ENCODE measurements around the gene IL19. TPM values are rescaled to one million over a fixed set of nuclear protein-coding genes. Genes with fewer than 3 reads are reported as not detected.
A peak's percentile ranks its signal among the peaks of the same experiment; 100 is the strongest.

Gene IL19
- total and polyA plus RNA-seq, 9 donors = not detected

GRCh38 chr1:206729050-206729449 lies 41.5 kb upstream of the IL19 start:
- peaks cover 2% of the 10 kb centered on the region for H3K4me1 ChIP-seq (ENCODE audit: insufficient read depth)
- TF ChIP-seq EP300 (IDR thresholded peaks at IDR 0.05) (no peak), POLR2A (IDR thresholded peaks at IDR 0.05) (no peak), CTCF (IDR thresholded peaks at IDR 0.05) (no peak)
- H3K4me3 ChIP-seq = no peak overlapping the region
- 85 to 96% (median 94%) methylated on average over 6 of the region's 6 CpGs for WGBS, 3 donors
- intact Hi-C loops (cut with DNase I) = loop anchor here in 1 of 4 donors (10.0 kb wide), 1 partner anchor 94 kb away; the partner anchor contains the start of gene DYRK3
- H3K36me3 ChIP-seq = no peaks in the 10 kb centered on the region
- DNase-seq = no peak
- no peaks in the 10 kb centered on the region for H3K27me3 ChIP-seq
- no peaks in the 10 kb centered on the region for H3K9me3 ChIP-seq
- no peak overlapping the region for H3K27ac ChIP-seq

- Histone ChIP-seq H3K4me1 (ENCODE audit: insufficient read depth) (no peaks in the 10 kb centered on the region), H3K27ac (no peak overlapping the region), H3K36me3 (no peaks in the 10 kb centered on the region), H3K27me3 (no peaks in the 10 kb centered on the region), H3K4me3 (no peak overlapping the region), H3K9me3 (no peaks in the 10 kb centered on the region)
- DNase-seq = no peak
- 89 to 94% (median 90%) methylated on average over 3 of the region's 3 CpGs for WGBS, 3 donors
- TF ChIP-seq EP300 (IDR thresholded peaks at IDR 0.05) (no peak), CTCF (IDR thresholded peaks at IDR 0.05) (no peak), POLR2A (IDR thresholded peaks at IDR 0.05) (no peak)
- intact Hi-C loops (cut with DNase I) = loop anchor here in 1 of 4 donors (10.0 kb wide), 1 partner anchor 95 kb away; the partner anchor contains the start of gene DYRK3
These were observed 41.1 kb upstream of the IL19 start for GRCh38 chr1:206729507-206729906.

GRCh38 chr1:206732508-206732907 lies 38.1 kb upstream of the IL19 start:
- 75 to 79% (median 79%) methylated on average over 11 of the region's 11 CpGs for WGBS, 3 donors
- TF ChIP-seq CTCF (IDR thresholded peaks at IDR 0.05) = no peak
- TF ChIP-seq EP300 (IDR thresholded peaks at IDR 0.05) = no peak
- no peak for TF ChIP-seq POLR2A (IDR thresholded peaks at IDR 0.05)
- no peaks in the 10 kb centered on the region for H3K36me3 ChIP-seq
- H3K27ac ChIP-seq = no peak overlapping the region
- intact Hi-C loops (cut with DNase I) = loop anchor here in 3 of 4 donors (5.0 to 10.0 kb wide), 2 partner anchors 180 to 182 kb away; no protein-coding TSS in a partner anchor
- no peaks in the 10 kb centered on the region for H3K27me3 ChIP-seq
- no peak overlapping the region for H3K4me3 ChIP-seq
- H3K9me3 ChIP-seq = no peaks in the 10 kb centered on the region
- no peak for DNase-seq
- H3K4me1 ChIP-seq (ENCODE audit: insufficient read depth) = no peaks in the 10 kb centered on the region

- Histone ChIP-seq H3K27me3 (no peaks in the 10 kb centered on the region), H3K4me1 (ENCODE audit: insufficient read depth) (no peaks in the 10 kb centered on the region), H3K36me3 (no peaks in the 10 kb centered on the region), H3K27ac (no peak overlapping the region), H3K4me3 (no peak overlapping the region), H3K9me3 (no peaks in the 10 kb centered on the region)
- DNase-seq = no peak
- intact Hi-C loops (cut with DNase I) = loop anchor here in 3 of 4 donors (5.0 to 10.0 kb wide), 2 partner anchors 179 to 182 kb away; no protein-coding TSS in a partner anchor
- no peak for TF ChIP-seq POLR2A (IDR thresholded peaks at IDR 0.05)
- TF ChIP-seq EP300 (IDR thresholded peaks at IDR 0.05) = no peak
- WGBS, 3 donors = 77 to 85% (median 80%) methylated on average over 10 to 11 of the region's 11 CpGs
These were observed 37.6 kb upstream of the IL19 start for GRCh38 chr1:206732992-206733391.

GRCh38 chr1:206734499-206735142 lies 36.0 kb upstream of the IL19 start:
- intact Hi-C loops (cut with DNase I) = loop anchor here in 3 of 4 donors (5.0 to 10.0 kb wide), 2 partner anchors 178 to 180 kb away; no protein-coding TSS in a partner anchor
- Histone ChIP-seq H3K27ac (no peak overlapping the region), H3K9me3 (no peaks in the 10 kb centered on the region), H3K4me3 (no peak overlapping the region), H3K27me3 (no peaks in the 10 kb centered on the region), H3K4me1 (ENCODE audit: insufficient read depth) (no peaks in the 10 kb centered on the region), H3K36me3 (no peaks in the 10 kb centered on the region)
- no peak for TF ChIP-seq EP300 (IDR thresholded peaks at IDR 0.05)
- peak in 2 of 3 donors; percentile 39 to 40 for TF ChIP-seq CTCF (IDR thresholded peaks at IDR 0.05)
- TF ChIP-seq POLR2A (IDR thresholded peaks at IDR 0.05) = no peak
- 78 to 82% (median 82%) methylated on average over 9 of the region's 9 CpGs for WGBS, 3 donors
- peak in 3 of 5 donors; percentile 54 to 63 (median 56) for DNase-seq
